PC-9 (cell line): ENCODE results near the gene HDHD5. TPM values are rescaled to one million over a fixed set of nuclear protein-coding genes. Genes with fewer than 3 reads are reported as not detected.

Source experiments
- BruUV-seq: library from RNA; stranded (reverse); fragments of 400-500 nt; replicated peaks from 2 replicates; lab custom pipeline; 2021; lab: Mats Ljungman, UMichigan
- CTCF ChIA-PET: fragments of 300-600 bp; sonication (Branson Sonifier 250); formaldehyde crosslinking; loops from one replicate; lab custom pipeline; 2022; ENCODE audit warnings: antibody characterized with exemption; lab: Charles Lee
- POLR2A ChIA-PET: fragments of 300-600 bp; sonication (Branson Sonifier 250); formaldehyde crosslinking; loops from one replicate; lab custom pipeline; 2022; ENCODE audit warnings: antibody characterized with exemption; ENCODE audit not compliant: unreplicated experiment; lab: Charles Lee
- DNase-seq, 2 experiments: peaks; one replicate each; pipeline versions ENCODE4 v3.0.0 to v3.0.0-alpha.2; 2015 to 2022; ENCODE audit warnings: mixed read lengths in 1 of 2
- H2AFZ ChIP-seq: fragments of 200-600 bp; sonication (generic); 2 replicates; pipeline ENCODE4 v1.8.1; 2017; ENCODE audit warnings: antibody characterized with exemption
- H3F3A ChIP-seq: fragments of 200-600 bp; sonication (generic); 2 replicates; pipeline ENCODE4 v1.8.1; 2017; ENCODE audit warnings: antibody characterized with exemption, mild to moderate bottlenecking, low read depth; ENCODE audit not compliant: insufficient read depth
- H3K27ac ChIP-seq: fragments of 200-600 bp; sonication (generic); 2 replicates; pipeline ENCODE4 v1.6.1; 2016; ENCODE audit warnings: mixed run types
- H3K27me3 ChIP-seq: fragments of 200-600 bp; sonication (generic); 2 replicates; pipeline ENCODE4 v1.6.1; 2016; ENCODE audit warnings: low read depth, mixed run types; ENCODE audit not compliant: insufficient read depth
- H3K36me3 ChIP-seq: fragments of 200-600 bp; sonication (generic); 2 replicates; pipeline ENCODE4 v1.6.1; 2016; ENCODE audit warnings: low read depth, mixed run types
- H3K4me1 ChIP-seq: fragments of 200-600 bp; sonication (generic); replicated peaks from 2 replicates; pipeline ENCODE4 v1.6.1; 2016; ENCODE audit warnings: mixed run types; ENCODE audit not compliant: insufficient read depth
- H3K4me2 ChIP-seq: fragments of 200-600 bp; sonication (generic); 2 replicates; pipeline ENCODE4 v1.6.1; 2017; ENCODE audit warnings: mixed run types
- H3K4me3 ChIP-seq: fragments of 200-600 bp; sonication (generic); 2 replicates; pipeline ENCODE4 v1.6.1; 2016; ENCODE audit warnings: mixed run types
- H3K79me2 ChIP-seq: fragments of 200-600 bp; sonication (generic); 2 replicates; pipeline ENCODE4 v1.6.1; 2017; ENCODE audit warnings: low read depth, mixed run types
- H3K9me2 ChIP-seq: fragments of 200-600 bp; sonication (generic); 2 replicates; pipeline ENCODE4 v1.8.1; 2017; ENCODE audit warnings: mild to moderate bottlenecking; ENCODE audit not compliant: insufficient read depth
- H3K9me3 ChIP-seq: fragments of 200-600 bp; sonication (generic); 2 replicates; pipeline ENCODE4 v1.8.1; 2016; ENCODE audit warnings: low read depth; ENCODE audit not compliant: insufficient read depth
- H4K20me1 ChIP-seq: fragments of 200-600 bp; sonication (generic); 2 replicates; pipeline ENCODE4 v1.8.1; 2017; ENCODE audit not compliant: insufficient read depth
- EZH2 ChIP-seq: fragments of 200-600 bp; sonication (generic); IDR thresholded peaks from 2 replicates; pipeline ENCODE4 v1.8.0; 2017; ENCODE audit warnings: antibody characterized with exemption, low read depth
- intact Hi-C: fragments of 100-400 bp; cut with micrococcal nuclease; formaldehyde crosslinking; loops from one replicate; pipeline ENCODE4 v1.10.0; 2022; ENCODE audit not compliant: unreplicated experiment
- total RNA-seq: library from RNA; stranded (reverse); gene quantifications from 2 replicates; pipeline ENCODE4 v1.2.3, GENCODE V29; 2021
- TF ChIP-seq, protein P1 (sequence below): fragments of 200-600 bp; sonication (generic); conservative IDR thresholded peaks from 2 replicates; pipeline ENCODE4 v1.6.1; 2017; ENCODE audit warnings: mixed run types, antibody characterized with exemption, mild to moderate bottlenecking, moderate library complexity

The HDHD5 gene
- total RNA-seq, 1 experiment from 2014 or later: 26.5 TPM

GRCh38 chr22:17091851-17092250 lies 67.2 kb downstream of the HDHD5 start:
- H3K4me3 ChIP-seq: no peak overlapping the region
- no peak overlapping the region for H2AFZ ChIP-seq
- TF ChIP-seq, protein P1, sequence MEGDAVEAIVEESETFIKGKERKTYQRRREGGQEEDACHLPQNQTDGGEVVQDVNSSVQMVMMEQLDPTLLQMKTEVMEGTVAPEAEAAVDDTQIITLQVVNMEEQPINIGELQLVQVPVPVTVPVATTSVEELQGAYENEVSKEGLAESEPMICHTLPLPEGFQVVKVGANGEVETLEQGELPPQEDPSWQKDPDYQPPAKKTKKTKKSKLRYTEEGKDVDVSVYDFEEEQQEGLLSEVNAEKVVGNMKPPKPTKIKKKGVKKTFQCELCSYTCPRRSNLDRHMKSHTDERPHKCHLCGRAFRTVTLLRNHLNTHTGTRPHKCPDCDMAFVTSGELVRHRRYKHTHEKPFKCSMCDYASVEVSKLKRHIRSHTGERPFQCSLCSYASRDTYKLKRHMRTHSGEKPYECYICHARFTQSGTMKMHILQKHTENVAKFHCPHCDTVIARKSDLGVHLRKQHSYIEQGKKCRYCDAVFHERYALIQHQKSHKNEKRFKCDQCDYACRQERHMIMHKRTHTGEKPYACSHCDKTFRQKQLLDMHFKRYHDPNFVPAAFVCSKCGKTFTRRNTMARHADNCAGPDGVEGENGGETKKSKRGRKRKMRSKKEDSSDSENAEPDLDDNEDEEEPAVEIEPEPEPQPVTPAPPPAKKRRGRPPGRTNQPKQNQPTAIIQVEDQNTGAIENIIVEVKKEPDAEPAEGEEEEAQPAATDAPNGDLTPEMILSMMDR: no peak
- TF ChIP-seq EZH2: no peak
- ChIA-PET CTCF (no interaction called here), POLR2A (no interaction called here)
- no peak overlapping the region for H3K4me2 ChIP-seq
- no peaks in the 10 kb centered on the region for H3K9me2 ChIP-seq
- no TSS peak for BruUV-seq
- intact Hi-C loops: no loop called here
- H3K27ac ChIP-seq: no peak overlapping the region
- H4K20me1 ChIP-seq: no peaks in the 10 kb centered on the region; the same call in 1 of the 2 replicates
- no peaks in the 10 kb centered on the region for H3K79me2 ChIP-seq
- H3K27me3 ChIP-seq: no peaks in the 10 kb centered on the region
- no peaks in the 10 kb centered on the region for H3K4me1 ChIP-seq
- no peaks in the 10 kb centered on the region for H3F3A ChIP-seq
- H3K36me3 ChIP-seq: no peaks in the 10 kb centered on the region
- DNase-seq: no peak
- no peaks in the 10 kb centered on the region for H3K9me3 ChIP-seq

DNA sequence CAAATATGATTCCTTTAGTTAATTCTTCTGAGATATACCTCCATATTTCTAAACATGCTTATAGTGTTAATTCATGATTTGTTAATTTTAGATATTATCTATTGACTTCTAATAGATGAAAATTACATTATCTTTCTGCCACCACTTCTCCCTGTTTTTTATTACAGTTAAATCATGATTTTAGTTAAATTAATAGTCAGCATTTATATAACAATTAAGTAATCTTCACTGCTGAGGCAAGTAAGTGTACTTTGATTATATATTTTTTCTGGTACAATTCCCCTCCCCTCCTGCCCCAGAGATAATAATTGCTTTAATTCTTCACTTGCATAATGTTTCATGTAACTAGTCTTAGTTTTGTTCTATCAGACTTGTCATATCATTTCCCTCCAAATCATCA lies 68.5 kb downstream of the HDHD5 start:
- Histone ChIP-seq H3K9me2 (no peaks in the 10 kb centered on the region), H3K4me1 (no peaks in the 10 kb centered on the region), H2AFZ (no peak overlapping the region), H3K27me3 (no peaks in the 10 kb centered on the region), H3F3A (no peaks in the 10 kb centered on the region), H3K4me2 (no peak overlapping the region), H3K9me3 (no peaks in the 10 kb centered on the region), H3K27ac (no peak overlapping the region), H3K36me3 (no peaks in the 10 kb centered on the region), H3K4me3 (no peak overlapping the region), H3K79me2 (no peaks in the 10 kb centered on the region), H4K20me1 (no peaks in the 10 kb centered on the region; the same call in 1 of the 2 replicates)
- intact Hi-C loops: no loop called here
- DNase-seq: no peak
- ChIA-PET POLR2A (no interaction called here), CTCF (no interaction called here)
- BruUV-seq: no TSS peak
- TF ChIP-seq EZH2: no peak
- TF ChIP-seq, protein P1: no peak

Other genes with a start within 250 kb of the HDHD5 start
- gene GAB4, start 151.1 kb downstream of the HDHD5 start, total RNA-seq: not detected in 2 replicates
- gene IL17RA, start 74.3 kb downstream of the HDHD5 start, total RNA-seq: 5.0 and 8.2 TPM in 2 replicates
- not detected in 2 replicates for gene TMEM121B, start 37.9 kb downstream of the HDHD5 start, total RNA-seq
- not detected in 2 replicates for gene ADA2, start 60.2 kb upstream of the HDHD5 start, total RNA-seq
- gene CECR2, start 210.2 kb upstream of the HDHD5 start, total RNA-seq: not detected in 2 replicates